Psoas muscle (tissue), 8 donors: Measurements from ENCODE around the gene SIPA1L3. TPM values are rescaled to one million over a fixed set of nuclear protein-coding genes. Genes with fewer than 3 reads are reported as not detected.

Experiments
- ATAC-seq, 4 donors: fragments of 200-7000 bp; cut with Tn5 transposase; one replicate each; pipeline ENCODE4 v1.9.1; 2020; ENCODE audit warnings: moderate library complexity in 3 of 4, mild to moderate bottlenecking in 2 of 4
- DNase-seq, 2 donors: peaks; one replicate each; pipeline ENCODE4 v3.0.0-alpha.2; 2020
- H3K27ac ChIP-seq: fragments of 200-600 bp; one replicate; pipeline ENCODE4 v1.8.0; 2022
- H3K27me3 ChIP-seq, 3 donors: fragments of 200-600 bp in 1 of 3; one replicate each; pipeline versions ENCODE4 v1.6.1 to v1.8.0; 2013 to 2022; ENCODE audit warnings: low read length in 2 of 3, mild to moderate bottlenecking in 2 of 3, moderate library complexity in 1 of 3; ENCODE audit not compliant: insufficient read depth in 3 of 3
- H3K36me3 ChIP-seq, 2 donors: fragments of 200-600 bp in 1 of 2; one replicate each; pipeline versions ENCODE4 v1.6.1 to v1.8.0; 2013 to 2022; ENCODE audit warnings: low read depth in 1 of 2, mild to moderate bottlenecking in 1 of 2, moderate library complexity in 1 of 2; ENCODE audit not compliant: insufficient read depth in 1 of 2
- H3K4me1 ChIP-seq: fragments of 200-600 bp; one replicate; pipeline ENCODE4 v1.8.0; 2022
- H3K4me3 ChIP-seq: fragments of 200-600 bp; one replicate; pipeline ENCODE4 v1.8.0; 2022; ENCODE audit warnings: mild to moderate bottlenecking
- H3K9me3 ChIP-seq: fragments of 200-600 bp; one replicate; pipeline ENCODE4 v1.8.0; 2022
- WGBS, 3 donors: extraction: QIAGEN DNeasy Blood & Tissue Kit; methylation state at CpG; one replicate each; pipeline versions ENCODE4 v1.1.6 to v1.1.7; 2013; 5-methylcytosine and 5-hydroxymethylcytosine counted together
- intact Hi-C, 2 donors: fragments of 100-400 bp; cut with DNase I; formaldehyde crosslinking; loops; one replicate each; pipeline versions ENCODE4 v1.11.0 to v1.14.2; 2022
- polyA plus RNA-seq, 3 donors: library from polyadenylated mRNA; stranded (reverse); fragments of 200-250 nt; gene quantifications; one replicate each; pipeline ENCODE4 v1.2.3, GENCODE V29; 2013
- total RNA-seq, 4 donors: library from RNA; stranded (reverse); fragmentation: NEBNext Ultra II Directional in 2 of 4; extraction: Animal tissue kit (Norgen Biotek cat#: 25700) in 2 of 4; gene quantifications; one replicate each; pipeline versions ENCODE4 v1.2.1 to v1.2.4, GENCODE V29; 2021 to 2023
- TF ChIP-seq, protein P1 (sequence below): fragments of 200-600 bp; IDR thresholded peaks from one replicate; pipeline ENCODE4 v1.8.0; 2022; ENCODE audit warnings: antibody characterized with exemption
- donor health status: healthy with polysubstance abuse.
- donor health status: DM: no; HTN: no; CAD: no; lungs with moderate emphysema.
- donor health status: Bipolar disorder and iron deficiency.
- donor health status: healthy.
- donor health status: DM: yes; HTN: yes; CAD: no.
- donor health status: DM: no; HTN: no; CAD: no.
- donor health status: DM: no; HTN: no; CAD: no.
- donor health status: DM: yes; HTN: yes; CAD: no.

The SIPA1L3 gene
- total and polyA plus RNA-seq, 7 donors: 2.9 to 28.2 (median 8.3) TPM

DNA sequence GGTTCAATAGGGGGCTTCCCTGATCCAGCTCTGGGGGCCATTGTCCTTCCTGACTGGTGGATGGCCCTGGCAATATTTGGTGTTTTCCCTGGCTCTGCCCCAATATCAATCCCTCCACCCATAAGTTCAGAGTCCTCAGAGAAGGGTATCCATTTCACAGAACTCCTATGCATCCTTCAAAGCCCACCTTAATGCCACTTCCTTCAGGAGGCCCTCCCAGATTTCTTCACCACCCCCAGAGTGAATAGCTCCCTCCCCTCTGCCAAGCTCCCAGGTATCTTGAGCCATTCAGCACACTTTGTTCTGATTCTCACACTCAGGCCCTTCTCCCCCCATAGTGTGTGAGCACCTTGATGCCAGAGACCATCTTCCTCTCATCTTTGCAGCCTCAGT is 343.4 kb downstream of the SIPA1L3 start:
- Histone ChIP-seq H3K4me1 (no peaks in the 10 kb centered on the region), H3K4me3 (no peak overlapping the region), H3K9me3 (no peaks in the 10 kb centered on the region), H3K27me3 (peaks cover 0 to 21% (median 6%) of the 10 kb centered on the region in 3 donors), H3K27ac (no peak overlapping the region), H3K36me3 (no peaks in the 10 kb centered on the region)
- ATAC-seq (no peak), DNase-seq (no peak)
- intact Hi-C loops: no loop called here
- TF ChIP-seq, protein P1, sequence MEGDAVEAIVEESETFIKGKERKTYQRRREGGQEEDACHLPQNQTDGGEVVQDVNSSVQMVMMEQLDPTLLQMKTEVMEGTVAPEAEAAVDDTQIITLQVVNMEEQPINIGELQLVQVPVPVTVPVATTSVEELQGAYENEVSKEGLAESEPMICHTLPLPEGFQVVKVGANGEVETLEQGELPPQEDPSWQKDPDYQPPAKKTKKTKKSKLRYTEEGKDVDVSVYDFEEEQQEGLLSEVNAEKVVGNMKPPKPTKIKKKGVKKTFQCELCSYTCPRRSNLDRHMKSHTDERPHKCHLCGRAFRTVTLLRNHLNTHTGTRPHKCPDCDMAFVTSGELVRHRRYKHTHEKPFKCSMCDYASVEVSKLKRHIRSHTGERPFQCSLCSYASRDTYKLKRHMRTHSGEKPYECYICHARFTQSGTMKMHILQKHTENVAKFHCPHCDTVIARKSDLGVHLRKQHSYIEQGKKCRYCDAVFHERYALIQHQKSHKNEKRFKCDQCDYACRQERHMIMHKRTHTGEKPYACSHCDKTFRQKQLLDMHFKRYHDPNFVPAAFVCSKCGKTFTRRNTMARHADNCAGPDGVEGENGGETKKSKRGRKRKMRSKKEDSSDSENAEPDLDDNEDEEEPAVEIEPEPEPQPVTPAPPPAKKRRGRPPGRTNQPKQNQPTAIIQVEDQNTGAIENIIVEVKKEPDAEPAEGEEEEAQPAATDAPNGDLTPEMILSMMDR: no peak

- ATAC-seq: peak; percentile 41 to 60 (median 48)
- Histone ChIP-seq H3K9me3 (no peaks in the 10 kb centered on the region), H3K36me3 (no peaks in the 10 kb centered on the region), H3K27ac (peak overlapping the region; percentile 74), H3K4me3 (peak overlapping the region; percentile 61), H3K27me3 (peaks cover 0 to 26% (median 6%) of the 10 kb centered on the region in 3 donors), H3K4me1 (no peaks in the 10 kb centered on the region)
- TF ChIP-seq, protein P1: no peak
- WGBS, 3 donors: 24 to 27% (median 27%) methylated on average over 17 to 18 of the region's 18 CpGs
- peak; percentile 58 to 77 for DNase-seq
- intact Hi-C loops: no loop called here
Observed at GRCh38 chr19:38250821-38251563, 344.0 kb downstream of the SIPA1L3 start.

DNA sequence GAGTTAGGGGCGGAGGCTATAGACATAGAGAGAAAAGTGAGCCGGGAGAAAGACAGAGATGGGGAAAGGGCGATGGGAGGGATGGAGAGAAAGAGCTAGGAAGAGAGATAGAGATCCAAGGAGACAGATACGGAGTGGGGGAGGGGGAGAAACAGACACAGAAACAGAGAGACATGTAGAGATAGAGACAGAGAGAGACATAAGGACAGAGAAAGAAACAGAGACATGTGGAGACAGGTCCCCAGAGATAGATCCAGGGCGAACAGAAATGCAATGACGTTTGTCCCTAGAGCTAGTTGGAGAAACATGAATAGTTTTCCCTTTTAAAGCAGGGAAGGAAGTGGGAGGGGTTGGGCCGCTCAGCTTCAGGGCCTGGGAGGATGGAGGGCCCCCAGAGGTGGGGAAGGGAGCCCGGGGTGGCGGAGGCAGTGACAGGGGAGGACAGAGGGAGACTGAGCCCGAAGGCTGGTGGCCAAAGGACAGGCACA is 344.6 kb downstream of the SIPA1L3 start:
- DNase-seq (peak in 1 of 2 donors; percentile 68), ATAC-seq (peak in 3 of 4 donors; percentile 19 to 55 (median 32))
- 18 to 20% (median 18%) methylated on average over 10 of the region's 10 CpGs for WGBS, 3 donors
- Histone ChIP-seq H3K36me3 (no peaks in the 10 kb centered on the region), H3K4me3 (peak overlapping the region; percentile 61), H3K27me3 (peaks cover 0 to 32% (median 6%) of the 10 kb centered on the region in 3 donors), H3K27ac (peak overlapping the region; percentile 74), H3K4me1 (no peaks in the 10 kb centered on the region), H3K9me3 (no peaks in the 10 kb centered on the region)
- TF ChIP-seq, protein P1: no peak
- intact Hi-C loops: no loop called here

GRCh38 chr19:38252385-38252784 is 345.4 kb downstream of the SIPA1L3 start:
- Histone ChIP-seq H3K27me3 (peaks cover 0 to 40% (median 6%) of the 10 kb centered on the region in 3 donors), H3K27ac (peak overlapping the region; percentile 74), H3K36me3 (no peaks in the 10 kb centered on the region), H3K9me3 (no peaks in the 10 kb centered on the region), H3K4me1 (no peaks in the 10 kb centered on the region), H3K4me3 (peak overlapping the region; percentile 61)
- DNase-seq: no peak
- intact Hi-C loops: no loop called here
- no peak for ATAC-seq
- WGBS, 3 donors: 70 to 76% (median 74%) methylated on average over 5 of the region's 5 CpGs
- TF ChIP-seq, protein P1: no peak
